Dermis blood vessel endothelial cell (primary cell): ENCODE measurements around the gene TRAT1. TPM values are rescaled to one million over a fixed set of nuclear protein-coding genes. Genes with fewer than 3 reads are reported as not detected.

Source experiments
- DNase-seq: peaks from one replicate; pipeline ENCODE4 v3.0.0; 2010
- total RNA-seq: library from RNA; depleted of rRNA; stranded (reverse); fragments of >200 nt; gene quantifications from 2 replicates; pipeline ENCODE4 v1.2.3, GENCODE V29; 2014

TRAT1 gene
- total RNA-seq, 1 donor from 2014 or later = not detected

GRCh38 chr3:108862865-108863798, 40.5 kb downstream of the TRAT1 start:
- no peak for DNase-seq

- DNase-seq = no peak
These were observed 41.2 kb downstream of the TRAT1 start for GRCh38 chr3:108863799-108864135.

GRCh38 chr3:108877901-108878300, 55.3 kb downstream of the TRAT1 start:
- no peak for DNase-seq

GRCh38 chr3:108879915-108880314, 57.3 kb downstream of the TRAT1 start:
- no peak for DNase-seq

- no peak for DNase-seq
These were observed 60.2 kb downstream of the TRAT1 start for GRCh38 chr3:108882762-108883161.

GRCh38 chr3:108883373-108883772, 60.8 kb downstream of the TRAT1 start:
- DNase-seq = no peak

GRCh38 chr3:108887121-108887520, 64.5 kb downstream of the TRAT1 start:
- DNase-seq = no peak

- DNase-seq = no peak
These were observed 65.2 kb downstream of the TRAT1 start for GRCh38 chr3:108887777-108888176.

- DNase-seq = no peak
These were observed 69.2 kb downstream of the TRAT1 start for GRCh38 chr3:108891833-108892232.

- DNase-seq = no peak
These were observed 72.4 kb downstream of the TRAT1 start for GRCh38 chr3:108894981-108895380.

- no peak for DNase-seq
These were observed 75.3 kb downstream of the TRAT1 start for GRCh38 chr3:108897883-108898282.

GRCh38 chr3:108899530-108899929, 76.9 kb downstream of the TRAT1 start:
- DNase-seq = no peak

Other genes starting within 250 kb of the TRAT1 start
- gene CIP2A, start 233.3 kb upstream of the TRAT1 start, total RNA-seq = 11.7 and 35.1 TPM in 2 replicates
- 3.1 and 6.8 TPM in 2 replicates for gene DZIP3, start 233.1 kb upstream of the TRAT1 start, total RNA-seq
- not detected in 2 replicates for gene RETNLB, start 65.4 kb upstream of the TRAT1 start, total RNA-seq
- gene GUCA1C, start 131.1 kb downstream of the TRAT1 start, total RNA-seq = 0.19 TPM in 1 of 2 replicates, not detected in the other